GM23338 (cell line): Measurements from ENCODE around the gene PNPLA5. TPM values are rescaled to one million over a fixed set of nuclear protein-coding genes. Genes with fewer than 3 reads are reported as not detected.

ENCODE experiments used
- ATAC-seq: fragments of 200-7000 bp; cut with Tn5 transposase; 3 replicates; pipeline ENCODE4 v1.9.1; 2020
- DNase-seq: peaks from one replicate; pipeline ENCODE4 v3.0.0-alpha.2; 2015; ENCODE audit warnings: low spot score
- H2AFZ ChIP-seq: fragments of 200-600 bp; sonication (generic); 2 replicates; pipeline ENCODE4 v1.8.0; 2016; ENCODE audit warnings: antibody characterized with exemption, mild to moderate bottlenecking, moderate library complexity
- H3F3A ChIP-seq: fragments of 200-600 bp; sonication (generic); replicated peaks from 2 replicates; pipeline ENCODE4 v1.8.0; 2017; ENCODE audit warnings: antibody characterized with exemption, mixed run types, low read depth
- H3K27ac ChIP-seq: fragments of 200-600 bp; sonication (generic); 2 replicates; pipeline ENCODE4 v1.6.1; 2016; ENCODE audit warnings: low read depth
- H3K27me3 ChIP-seq: fragments of 200-600 bp; sonication (generic); 2 replicates; pipeline ENCODE4 v1.8.0; 2016; ENCODE audit warnings: mild to moderate bottlenecking, mixed run types, moderate library complexity; ENCODE audit not compliant: insufficient read depth
- H3K36me3 ChIP-seq: fragments of 200-600 bp; sonication (generic); 2 replicates; pipeline ENCODE4 v1.8.0; 2016; ENCODE audit warnings: mild to moderate bottlenecking; ENCODE audit not compliant: insufficient read depth
- H3K4me1 ChIP-seq: fragments of 200-600 bp; sonication (generic); 2 replicates; pipeline ENCODE4 v1.8.0; 2016; ENCODE audit warnings: mild to moderate bottlenecking, moderate library complexity; ENCODE audit not compliant: insufficient read depth
- H3K4me2 ChIP-seq: fragments of 200-600 bp; sonication (generic); 2 replicates; pipeline ENCODE4 v1.7.1; 2017; ENCODE audit warnings: mixed run types
- H3K4me3 ChIP-seq: fragments of 200-600 bp; sonication (generic); 2 replicates; pipeline ENCODE4 v1.6.1; 2016; ENCODE audit warnings: mixed run types
- H3K79me2 ChIP-seq: fragments of 200-600 bp; sonication (generic); replicated peaks from 2 replicates; pipeline ENCODE4 v1.8.0; 2017; ENCODE audit warnings: mild to moderate bottlenecking; ENCODE audit not compliant: insufficient read depth
- H3K9me2 ChIP-seq: fragments of 200-600 bp; sonication (generic); 2 replicates; pipeline ENCODE4 v1.8.0; 2017; ENCODE audit not compliant: insufficient read depth
- H4K20me1 ChIP-seq: fragments of 200-600 bp; sonication (generic); replicated peaks from 2 replicates; pipeline ENCODE4 v1.8.0; 2017; ENCODE audit warnings: mild to moderate bottlenecking; ENCODE audit not compliant: insufficient read depth
- H3K27ac Mint-ChIP-seq: 2 replicates; pipeline ENCODE4 v1.8.0; 2020; ENCODE audit warnings: inconsistent platforms, mild to moderate bottlenecking, moderate library complexity, mixed read lengths
- H3K27me3 Mint-ChIP-seq: 3 replicates; pipeline ENCODE4 v1.8.0; 2022; ENCODE audit warnings: low read depth, mild to moderate bottlenecking, moderate library complexity, mixed read lengths, inconsistent platforms; ENCODE audit not compliant: insufficient read depth, poor library complexity
- H3K36me3 Mint-ChIP-seq: 3 replicates; pipeline ENCODE4 v1.8.0; 2021; ENCODE audit warnings: low read depth, mild to moderate bottlenecking, inconsistent platforms, moderate library complexity, mixed read lengths
- H3K4me1 Mint-ChIP-seq: 3 replicates; pipeline ENCODE4 v1.8.0; 2020; ENCODE audit warnings: mild to moderate bottlenecking, inconsistent platforms, mixed read lengths
- H3K4me3 Mint-ChIP-seq: 3 replicates; pipeline ENCODE4 v1.8.0; 2021; ENCODE audit warnings: moderate library complexity, mild to moderate bottlenecking, inconsistent platforms, mixed read lengths
- H3K9me3 Mint-ChIP-seq: 3 replicates; pipeline ENCODE4 v1.8.0; 2020; ENCODE audit warnings: moderate library complexity, mild to moderate bottlenecking, inconsistent platforms, mixed read lengths
- CREB1 ChIP-seq: fragments of 250-450 bp; sonication (Bioruptor Pico); IDR thresholded peaks from 2 replicates; pipeline ENCODE4 v1.5.0; 2020; ENCODE audit warnings: low read depth, mild to moderate bottlenecking, moderate library complexity
- EZH2 ChIP-seq: fragments of 200-600 bp; sonication (generic); IDR thresholded peaks from one replicate; pipeline ENCODE4 v1.8.0; 2017; ENCODE audit warnings: antibody characterized with exemption, mild to moderate bottlenecking, low read depth; ENCODE audit not compliant: unreplicated experiment
- EZH2phosphoT487 ChIP-seq: fragments of 200-600 bp; sonication (generic); IDR thresholded peaks from one replicate; pipeline ENCODE4 v1.8.1; 2018; ENCODE audit warnings: antibody characterized with exemption; ENCODE audit not compliant: unreplicated experiment
- JUNB ChIP-seq: IDR thresholded peaks from one replicate; pipeline ENCODE4 v1.6.1; 2016; ENCODE audit warnings: antibody characterized with exemption; ENCODE audit not compliant: unreplicated experiment
- NANOG ChIP-seq: IDR thresholded peaks from 2 replicates; pipeline ENCODE4 v1.6.1; 2016; ENCODE audit warnings: antibody characterized with exemption, borderline replicate concordance
- POLR2AphosphoS5 ChIP-seq: IDR thresholded peaks from 2 replicates; pipeline ENCODE4 v1.6.1; 2016; ENCODE audit warnings: antibody characterized with exemption, low read depth
- STAT1 ChIP-seq: IDR thresholded peaks from one replicate; pipeline ENCODE4 v1.6.1; 2016; ENCODE audit warnings: antibody characterized with exemption; ENCODE audit not compliant: unreplicated experiment
- ZNF114 ChIP-seq: fragments of 250-450 bp; sonication (Bioruptor Pico); IDR thresholded peaks from 2 replicates; pipeline ENCODE4 v1.5.0; 2020; ENCODE audit warnings: mild to moderate bottlenecking, moderate library complexity
- ZNF331 ChIP-seq: fragments of 250-450 bp; sonication (Bioruptor Pico); IDR thresholded peaks from 2 replicates; pipeline ENCODE4 v1.5.0; 2020; ENCODE audit warnings: low read depth, mild to moderate bottlenecking, moderate library complexity
- polyA plus RNA-seq: library from polyadenylated mRNA; unstranded; fragments of >200 nt; fragmentation: Nextera tagmentation; extraction: Ambion mirVana; gene quantifications from 2 replicates; pipeline ENCODE4 v1.2.1, GENCODE V29; 2016
- total RNA-seq: library from RNA; depleted of rRNA; stranded (reverse); fragments of >200 nt; shearing (Covaris generic); gene quantifications from 2 replicates; pipeline ENCODE4 v1.2.3, GENCODE V29; 2014
- TF ChIP-seq, protein P1 (sequence below): IDR thresholded peaks from 2 replicates; pipeline ENCODE4 v1.6.1; 2016; ENCODE audit warnings: antibody characterized with exemption
- TF ChIP-seq, protein P2 (sequence below): IDR thresholded peaks from one replicate; pipeline ENCODE4 v1.6.1; 2018; ENCODE audit warnings: antibody characterized with exemption; ENCODE audit not compliant: unreplicated experiment
- TF ChIP-seq, protein P3 (sequence below): fragments of 250-450 bp; sonication (Bioruptor Pico); IDR thresholded peaks from 2 replicates; pipeline ENCODE4 v1.5.0; 2020; ENCODE audit warnings: mild to moderate bottlenecking, moderate library complexity

Gene PNPLA5
- total and polyA plus RNA-seq, 2 experiments from 2014 or later = 2.3 to 6.8 TPM

DNA sequence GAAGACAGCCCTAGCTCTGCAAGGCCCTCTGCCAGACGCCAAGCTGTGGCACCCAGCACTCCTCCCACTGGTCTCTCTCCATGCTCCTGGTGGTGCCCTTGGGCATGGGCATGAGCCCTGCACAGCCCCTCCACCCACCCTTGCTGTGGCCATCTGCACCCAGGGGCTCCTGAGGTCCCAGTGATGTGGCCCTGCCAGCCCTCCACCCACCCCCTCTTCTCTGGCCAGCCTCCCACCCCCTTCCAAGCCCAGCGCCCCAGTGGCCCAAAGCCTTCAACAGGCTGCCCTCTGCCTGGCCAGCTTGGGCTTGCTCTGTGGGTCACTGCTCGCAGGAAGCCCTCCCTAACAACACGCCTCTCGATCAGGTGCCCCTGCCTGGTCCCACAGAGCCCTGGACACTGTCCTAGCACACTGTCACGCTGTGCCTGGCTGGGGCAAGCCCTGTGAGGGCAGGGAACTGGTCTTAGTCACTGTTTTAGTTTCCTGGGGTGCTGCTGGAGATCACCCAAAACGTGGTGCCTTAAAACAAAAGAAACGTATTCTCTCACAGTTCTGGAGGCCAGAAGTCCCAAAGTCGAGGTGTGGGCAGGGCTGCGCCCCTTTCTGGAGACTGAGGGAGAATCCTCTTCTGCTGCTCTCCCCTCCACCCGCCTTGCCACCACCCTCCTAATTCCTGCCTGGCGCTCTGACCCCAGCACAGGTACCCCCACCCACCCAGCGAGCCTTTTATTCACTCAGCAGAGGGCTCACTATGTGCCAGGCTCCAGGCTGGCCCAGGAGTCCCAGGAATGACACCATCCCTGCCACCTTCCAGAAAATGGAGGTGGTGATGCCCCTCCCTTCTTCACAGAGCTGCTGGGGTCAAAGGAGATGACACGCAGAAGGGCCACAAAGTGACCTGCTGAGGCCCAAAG is 44.2 kb downstream of the PNPLA5 start:
- Histone ChIP-seq H3K4me3 (no peak overlapping the region), H3K27ac (no peak overlapping the region), H3F3A (no peaks in the 10 kb centered on the region), H3K4me2 (no peak overlapping the region), H3K9me2 (no peaks in the 10 kb centered on the region), H3K27me3 (no peaks in the 10 kb centered on the region), H3K79me2 (peaks cover 74% of the 10 kb centered on the region), H4K20me1 (peaks cover 3% of the 10 kb centered on the region), H3K4me1 (no peaks in the 10 kb centered on the region), H2AFZ (no peak overlapping the region), H3K36me3 (no peaks in the 10 kb centered on the region)
- H3K4me1 Mint-ChIP-seq = peaks cover 41% of the 10 kb centered on the region
- peaks cover 7% of the 10 kb centered on the region for H3K27me3 Mint-ChIP-seq
- ATAC-seq = no peak
- TF ChIP-seq CREB1 (CRISPR knock-in tag) (no peak), ZNF114 (CRISPR knock-in tag) (no peak), EZH2 (no peak), EZH2phosphoT487 (no peak), NANOG (no peak), JUNB (no peak), ZNF331 (no peak), POLR2AphosphoS5 (no peak), STAT1 (no peak)
- TF ChIP-seq, protein P1, sequence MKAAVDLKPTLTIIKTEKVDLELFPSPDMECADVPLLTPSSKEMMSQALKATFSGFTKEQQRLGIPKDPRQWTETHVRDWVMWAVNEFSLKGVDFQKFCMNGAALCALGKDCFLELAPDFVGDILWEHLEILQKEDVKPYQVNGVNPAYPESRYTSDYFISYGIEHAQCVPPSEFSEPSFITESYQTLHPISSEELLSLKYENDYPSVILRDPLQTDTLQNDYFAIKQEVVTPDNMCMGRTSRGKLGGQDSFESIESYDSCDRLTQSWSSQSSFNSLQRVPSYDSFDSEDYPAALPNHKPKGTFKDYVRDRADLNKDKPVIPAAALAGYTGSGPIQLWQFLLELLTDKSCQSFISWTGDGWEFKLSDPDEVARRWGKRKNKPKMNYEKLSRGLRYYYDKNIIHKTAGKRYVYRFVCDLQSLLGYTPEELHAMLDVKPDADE = no peak
- TF ChIP-seq, protein P2, sequence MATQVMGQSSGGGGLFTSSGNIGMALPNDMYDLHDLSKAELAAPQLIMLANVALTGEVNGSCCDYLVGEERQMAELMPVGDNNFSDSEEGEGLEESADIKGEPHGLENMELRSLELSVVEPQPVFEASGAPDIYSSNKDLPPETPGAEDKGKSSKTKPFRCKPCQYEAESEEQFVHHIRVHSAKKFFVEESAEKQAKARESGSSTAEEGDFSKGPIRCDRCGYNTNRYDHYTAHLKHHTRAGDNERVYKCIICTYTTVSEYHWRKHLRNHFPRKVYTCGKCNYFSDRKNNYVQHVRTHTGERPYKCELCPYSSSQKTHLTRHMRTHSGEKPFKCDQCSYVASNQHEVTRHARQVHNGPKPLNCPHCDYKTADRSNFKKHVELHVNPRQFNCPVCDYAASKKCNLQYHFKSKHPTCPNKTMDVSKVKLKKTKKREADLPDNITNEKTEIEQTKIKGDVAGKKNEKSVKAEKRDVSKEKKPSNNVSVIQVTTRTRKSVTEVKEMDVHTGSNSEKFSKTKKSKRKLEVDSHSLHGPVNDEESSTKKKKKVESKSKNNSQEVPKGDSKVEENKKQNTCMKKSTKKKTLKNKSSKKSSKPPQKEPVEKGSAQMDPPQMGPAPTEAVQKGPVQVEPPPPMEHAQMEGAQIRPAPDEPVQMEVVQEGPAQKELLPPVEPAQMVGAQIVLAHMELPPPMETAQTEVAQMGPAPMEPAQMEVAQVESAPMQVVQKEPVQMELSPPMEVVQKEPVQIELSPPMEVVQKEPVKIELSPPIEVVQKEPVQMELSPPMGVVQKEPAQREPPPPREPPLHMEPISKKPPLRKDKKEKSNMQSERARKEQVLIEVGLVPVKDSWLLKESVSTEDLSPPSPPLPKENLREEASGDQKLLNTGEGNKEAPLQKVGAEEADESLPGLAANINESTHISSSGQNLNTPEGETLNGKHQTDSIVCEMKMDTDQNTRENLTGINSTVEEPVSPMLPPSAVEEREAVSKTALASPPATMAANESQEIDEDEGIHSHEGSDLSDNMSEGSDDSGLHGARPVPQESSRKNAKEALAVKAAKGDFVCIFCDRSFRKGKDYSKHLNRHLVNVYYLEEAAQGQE = no peak
- TF ChIP-seq, protein P3, sequence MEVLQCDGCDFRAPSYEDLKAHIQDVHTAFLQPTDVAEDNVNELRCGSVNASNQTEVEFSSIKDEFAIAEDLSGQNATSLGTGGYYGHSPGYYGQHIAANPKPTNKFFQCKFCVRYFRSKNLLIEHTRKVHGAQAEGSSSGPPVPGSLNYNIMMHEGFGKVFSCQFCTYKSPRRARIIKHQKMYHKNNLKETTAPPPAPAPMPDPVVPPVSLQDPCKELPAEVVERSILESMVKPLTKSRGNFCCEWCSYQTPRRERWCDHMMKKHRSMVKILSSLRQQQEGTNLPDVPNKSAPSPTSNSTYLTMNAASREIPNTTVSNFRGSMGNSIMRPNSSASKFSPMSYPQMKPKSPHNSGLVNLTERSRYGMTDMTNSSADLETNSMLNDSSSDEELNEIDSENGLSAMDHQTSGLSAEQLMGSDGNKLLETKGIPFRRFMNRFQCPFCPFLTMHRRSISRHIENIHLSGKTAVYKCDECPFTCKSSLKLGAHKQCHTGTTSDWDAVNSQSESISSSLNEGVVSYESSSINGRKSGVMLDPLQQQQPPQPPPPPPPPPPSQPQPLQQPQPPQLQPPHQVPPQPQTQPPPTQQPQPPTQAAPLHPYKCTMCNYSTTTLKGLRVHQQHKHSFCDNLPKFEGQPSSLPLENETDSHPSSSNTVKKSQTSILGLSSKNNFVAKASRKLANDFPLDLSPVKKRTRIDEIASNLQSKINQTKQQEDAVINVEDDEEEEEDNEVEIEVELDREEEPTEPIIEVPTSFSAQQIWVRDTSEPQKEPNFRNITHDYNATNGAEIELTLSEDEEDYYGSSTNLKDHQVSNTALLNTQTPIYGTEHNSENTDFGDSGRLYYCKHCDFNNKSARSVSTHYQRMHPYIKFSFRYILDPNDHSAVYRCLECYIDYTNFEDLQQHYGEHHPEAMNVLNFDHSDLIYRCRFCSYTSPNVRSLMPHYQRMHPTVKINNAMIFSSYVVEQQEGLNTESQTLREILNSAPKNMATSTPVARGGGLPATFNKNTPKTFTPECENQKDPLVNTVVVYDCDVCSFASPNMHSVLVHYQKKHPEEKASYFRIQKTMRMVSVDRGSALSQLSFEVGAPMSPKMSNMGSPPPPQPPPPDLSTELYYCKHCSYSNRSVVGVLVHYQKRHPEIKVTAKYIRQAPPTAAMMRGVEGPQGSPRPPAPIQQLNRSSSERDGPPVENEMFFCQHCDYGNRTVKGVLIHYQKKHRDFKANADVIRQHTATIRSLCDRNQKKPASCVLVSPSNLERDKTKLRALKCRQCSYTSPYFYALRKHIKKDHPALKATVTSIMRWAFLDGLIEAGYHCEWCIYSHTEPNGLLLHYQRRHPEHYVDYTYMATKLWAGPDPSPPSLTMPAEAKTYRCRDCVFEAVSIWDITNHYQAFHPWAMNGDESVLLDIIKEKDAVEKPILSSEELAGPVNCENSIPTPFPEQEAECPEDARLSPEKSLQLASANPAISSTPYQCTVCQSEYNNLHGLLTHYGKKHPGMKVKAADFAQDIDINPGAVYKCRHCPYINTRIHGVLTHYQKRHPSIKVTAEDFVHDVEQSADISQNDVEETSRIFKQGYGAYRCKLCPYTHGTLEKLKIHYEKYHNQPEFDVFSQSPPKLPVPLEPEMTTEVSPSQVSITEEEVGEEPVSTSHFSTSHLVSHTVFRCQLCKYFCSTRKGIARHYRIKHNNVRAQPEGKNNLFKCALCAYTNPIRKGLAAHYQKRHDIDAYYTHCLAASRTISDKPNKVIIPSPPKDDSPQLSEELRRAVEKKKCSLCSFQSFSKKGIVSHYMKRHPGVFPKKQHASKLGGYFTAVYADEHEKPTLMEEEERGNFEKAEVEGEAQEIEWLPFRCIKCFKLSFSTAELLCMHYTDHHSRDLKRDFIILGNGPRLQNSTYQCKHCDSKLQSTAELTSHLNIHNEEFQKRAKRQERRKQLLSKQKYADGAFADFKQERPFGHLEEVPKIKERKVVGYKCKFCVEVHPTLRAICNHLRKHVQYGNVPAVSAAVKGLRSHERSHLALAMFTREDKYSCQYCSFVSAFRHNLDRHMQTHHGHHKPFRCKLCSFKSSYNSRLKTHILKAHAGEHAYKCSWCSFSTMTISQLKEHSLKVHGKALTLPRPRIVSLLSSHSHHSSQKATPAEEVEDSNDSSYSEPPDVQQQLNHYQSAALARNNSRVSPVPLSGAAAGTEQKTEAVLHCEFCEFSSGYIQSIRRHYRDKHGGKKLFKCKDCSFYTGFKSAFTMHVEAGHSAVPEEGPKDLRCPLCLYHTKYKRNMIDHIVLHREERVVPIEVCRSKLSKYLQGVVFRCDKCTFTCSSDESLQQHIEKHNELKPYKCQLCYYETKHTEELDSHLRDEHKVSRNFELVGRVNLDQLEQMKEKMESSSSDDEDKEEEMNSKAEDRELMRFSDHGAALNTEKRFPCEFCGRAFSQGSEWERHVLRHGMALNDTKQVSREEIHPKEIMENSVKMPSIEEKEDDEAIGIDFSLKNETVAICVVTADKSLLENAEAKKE (CRISPR knock-in tag) = no peak
- H3K36me3 Mint-ChIP-seq = no peaks in the 10 kb centered on the region; the same call in 2 of the 3 replicates
- H3K27ac Mint-ChIP-seq = no peak overlapping the region
- no peak overlapping the region for H3K4me3 Mint-ChIP-seq
- H3K9me3 Mint-ChIP-seq = no peaks in the 10 kb centered on the region; the same call in 2 of the 3 replicates
- DNase-seq = no peak
